ENCODE results near the gene NPAS3. TPM values are rescaled to one million over a fixed set of nuclear protein-coding genes. Genes with fewer than 3 reads are reported as not detected.

NPAS3 gene
- total and polyA plus RNA-seq, 2 of the 8 experiments (the other 6 are each of a cell fraction or from before 2014, with no cell fraction given) = 0.11 to 0.60 TPM

DNA sequence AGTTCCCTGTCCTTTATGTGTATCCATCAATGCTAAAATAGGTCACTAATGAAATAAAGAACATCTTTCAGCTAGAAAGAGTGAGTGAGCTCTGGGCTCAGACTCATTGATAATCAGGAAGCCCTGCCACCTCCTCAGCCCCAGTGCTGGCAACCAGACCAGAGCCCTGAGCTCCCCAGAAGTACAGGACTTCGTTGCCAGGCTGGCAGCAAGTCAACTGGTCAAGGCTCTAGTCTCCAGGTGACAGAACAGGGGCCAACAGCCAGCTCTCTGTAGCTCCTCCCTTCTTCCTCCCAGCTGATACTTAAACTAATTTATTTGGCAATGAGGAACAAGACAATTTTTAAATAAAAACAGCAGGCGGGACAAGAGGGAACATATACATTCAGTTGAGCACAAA, 866.9 kb downstream of the NPAS3 start:
- Histone ChIP-seq H2AFZ (ENCODE audit: low read length) (no peak overlapping the region), H3K79me1 (ENCODE audit: low read depth, low read length) (no peaks in the 10 kb centered on the region), H3K27ac (ENCODE audit: low read depth, low read length) (no peak overlapping the region), H3K9ac (replicated peaks in 1 of 4; ENCODE audit: extremely low read depth in 1 of 4, low read depth in 3 of 4, low read length in 3 of 4) (no peak overlapping the region), H3K56ac (replicated peaks; ENCODE audit: insufficient read length, low read depth, low read length) (no peak overlapping the region), H3K4me1 (replicated peaks in 1 of 4; ENCODE audit: control insufficient read depth in 3 of 4, insufficient read depth in 4 of 4, low read length in 3 of 4) (peaks cover 0 to 5% (median 0%) of the 10 kb centered on the region in 4 experiments; a peak in 2 of 7 replicates), H2BK120ac (replicated peaks; ENCODE audit: low read depth, low read length) (no peak overlapping the region), H3K79me2 (ENCODE audit: control insufficient read depth in 1 of 2, insufficient read depth in 2 of 2, low read length in 2 of 2) (no peaks in the 10 kb centered on the region), H3K27me3 (replicated peaks in 1 of 4; ENCODE audit: control insufficient read depth in 3 of 4, extremely low read depth in 1 of 4, insufficient read depth in 3 of 4, low read length in 3 of 4) (no peaks in the 10 kb centered on the region), H3K23me2 (ENCODE audit: low read depth, low read length) (peaks cover 3% of the 10 kb centered on the region; the same call in 1 of the 2 replicates), H4K91ac (replicated peaks; ENCODE audit: insufficient read length, low read length) (no peak overlapping the region), H3K4ac (replicated peaks; ENCODE audit: insufficient read length, low read depth, low read length) (no peak overlapping the region), H3K23ac (ENCODE audit: insufficient read length) (no peak overlapping the region), H3K36me3 (ENCODE audit: control insufficient read depth in 2 of 4, insufficient read depth in 4 of 4, low read length in 3 of 4) (no peaks in the 10 kb centered on the region), H2BK5ac (ENCODE audit: low read depth, low read length) (no peak overlapping the region), H2BK12ac (ENCODE audit: low read depth, low read length) (no peak overlapping the region), H4K5ac (ENCODE audit: insufficient read length, low read depth, low read length) (no peak overlapping the region), H4K8ac (ENCODE audit: extremely low read depth, insufficient read depth, low read length) (no peak overlapping the region), H2BK15ac (ENCODE audit: low read length) (no peak overlapping the region), H4K20me1 (replicated peaks in 1 of 2; ENCODE audit: control insufficient read depth in 1 of 2, insufficient read depth in 2 of 2, low read length in 2 of 2) (no peaks in the 10 kb centered on the region), H3K4me2 (ENCODE audit: insufficient read depth in 1 of 2, low read depth in 2 of 2, low read length in 2 of 2) (no peak overlapping the region), H3K4me3 (ENCODE audit: extremely low read depth in 1 of 4, insufficient read depth in 2 of 4, low read depth in 3 of 4, low read length in 4 of 4) (no peak overlapping the region), H3K9me3 (ENCODE audit: insufficient read depth in 2 of 2, low read depth in 1 of 2, low read length in 1 of 2) (no peaks in the 10 kb centered on the region), H2AK5ac (ENCODE audit: low read depth, low read length) (no peak overlapping the region), H3K14ac (ENCODE audit: insufficient read length) (no peak overlapping the region), H2BK20ac (ENCODE audit: low read length) (no peak overlapping the region), H3K18ac (ENCODE audit: extremely low read depth, low read length) (no peak overlapping the region)
- CTCF ChIA-PET (ENCODE audit: partially characterized antibody) = interaction anchor here (0.6 to 2.8 kb wide), 7 partner anchors 13 to 520 kb away, joined by 3 to 26 read pairs (median 5); no protein-coding TSS in a partner anchor
- POLR2A ChIA-PET (ENCODE audit: partially characterized antibody) = no interaction called here
- 47% methylated on average over 2 of the region's 2 CpGs; no CpG with 5 or more reads in 1 of the 2 experiments for WGBS, 2 experiments (ENCODE audit: extremely low coverage in 1 of 2, insufficient coverage in 1 of 2, insufficient read length in 1 of 2, insufficient replicate concordance in 2 of 2, low coverage in 1 of 2, low lambda C conversion rate in 2 of 2, missing lambda C conversion rate in 1 of 2)
- FAIRE-seq (no peak), DNase-seq (ENCODE audit: low read depth in 1 of 2, low spot score in 2 of 2) (no peak)
- TF ChIP-seq BCL11A (IDR thresholded peaks at IDR 0.05; ENCODE audit: low read depth in 2 of 2, low read length in 2 of 2) = no peak
- TF ChIP-seq ASH2L (IDR thresholded peaks at IDR 0.05; ENCODE audit: low read length) = no peak
- no peak for TF ChIP-seq KDM4A (IDR thresholded peaks at IDR 0.05; ENCODE audit: low read depth, low read length, severe bottlenecking)
- no peak for TF ChIP-seq KDM1A (IDR thresholded peaks at IDR 0.05; ENCODE audit: borderline replicate concordance, low read length)
- TF ChIP-seq FOSL1 (IDR thresholded peaks at IDR 0.05; ENCODE audit: insufficient read depth, low read depth, low read length) = no peak
- TF ChIP-seq KDM5A (IDR thresholded peaks at IDR 0.05; ENCODE audit: low read length) = no peak
- TF ChIP-seq, protein P1, sequence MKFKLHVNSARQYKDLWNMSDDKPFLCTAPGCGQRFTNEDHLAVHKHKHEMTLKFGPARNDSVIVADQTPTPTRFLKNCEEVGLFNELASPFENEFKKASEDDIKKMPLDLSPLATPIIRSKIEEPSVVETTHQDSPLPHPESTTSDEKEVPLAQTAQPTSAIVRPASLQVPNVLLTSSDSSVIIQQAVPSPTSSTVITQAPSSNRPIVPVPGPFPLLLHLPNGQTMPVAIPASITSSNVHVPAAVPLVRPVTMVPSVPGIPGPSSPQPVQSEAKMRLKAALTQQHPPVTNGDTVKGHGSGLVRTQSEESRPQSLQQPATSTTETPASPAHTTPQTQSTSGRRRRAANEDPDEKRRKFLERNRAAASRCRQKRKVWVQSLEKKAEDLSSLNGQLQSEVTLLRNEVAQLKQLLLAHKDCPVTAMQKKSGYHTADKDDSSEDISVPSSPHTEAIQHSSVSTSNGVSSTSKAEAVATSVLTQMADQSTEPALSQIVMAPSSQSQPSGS (IDR thresholded peaks at IDR 0.05; ENCODE audit: low read length) = no peak
- TF ChIP-seq, protein P2, sequence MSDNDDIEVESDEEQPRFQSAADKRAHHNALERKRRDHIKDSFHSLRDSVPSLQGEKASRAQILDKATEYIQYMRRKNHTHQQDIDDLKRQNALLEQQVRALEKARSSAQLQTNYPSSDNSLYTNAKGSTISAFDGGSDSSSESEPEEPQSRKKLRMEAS (IDR thresholded peaks at IDR 0.05) = no peak
- TF ChIP-seq SIRT6 (IDR thresholded peaks at IDR 0.05; ENCODE audit: low read length) = no peak
- no peak for TF ChIP-seq TEAD4 (IDR thresholded peaks at IDR 0.05; ENCODE audit: low read depth, low read length)
- TF ChIP-seq CHD2 (IDR thresholded peaks at IDR 0.05; ENCODE audit: low read length) = no peak

Data from H1 (cell line).